Rectal smooth muscle tissue (tissue), 1 donor: Measurements from ENCODE around the gene EZH1.
"Not testable (repeated sequence)": the region's sequence is repeated elsewhere in the genome, so short reads cannot be mapped to it uniquely, and the experiment has no call there.

ENCODE experiments used
- H3K27ac ChIP-seq: one replicate; pipeline ENCODE4 v1.7.0; 2013; ENCODE audit warnings: low read depth, low read length, inconsistent platforms
- H3K27me3 ChIP-seq: one replicate; pipeline ENCODE4 v1.7.0; 2013; ENCODE audit warnings: low read length; ENCODE audit not compliant: control insufficient read depth, insufficient read depth
- H3K36me3 ChIP-seq: one replicate; pipeline ENCODE4 v1.7.0; 2013; ENCODE audit warnings: low read length; ENCODE audit not compliant: control insufficient read depth, insufficient read depth
- H3K4me1 ChIP-seq: one replicate; pipeline ENCODE4 v1.7.0; 2013; ENCODE audit warnings: low read length; ENCODE audit not compliant: control insufficient read depth, insufficient read depth
- H3K4me3 ChIP-seq: one replicate; pipeline ENCODE4 v1.7.0; 2013; ENCODE audit warnings: low read length
- H3K9ac ChIP-seq: one replicate; pipeline ENCODE4 v1.7.0; 2013; ENCODE audit warnings: low read length

Gene EZH1

DNA sequence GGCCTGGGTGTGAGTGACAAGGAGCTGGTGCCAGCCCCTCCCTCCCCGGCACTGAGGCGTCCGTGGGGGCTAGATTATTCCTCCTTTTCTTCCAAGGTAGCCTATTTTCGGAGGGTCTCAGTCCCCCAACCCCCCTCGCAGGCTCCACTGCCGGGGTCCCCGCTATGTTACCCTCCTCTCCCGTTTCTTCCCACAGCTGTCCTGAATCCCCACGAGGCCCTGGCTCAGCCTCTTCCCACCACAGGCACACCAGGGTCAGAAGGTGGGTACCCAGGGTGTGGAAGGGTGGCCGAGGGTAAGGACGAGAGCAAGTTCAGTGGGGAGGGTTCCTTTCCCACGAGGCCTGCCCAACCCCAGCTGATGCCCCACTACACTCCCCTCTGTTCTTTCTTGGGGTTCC, 16.8 kb upstream of the EZH1 start:
- H3K27ac ChIP-seq = no peak overlapping the region
- peak overlapping the region; percentile 60 for H3K4me3 ChIP-seq
- no peaks in the 10 kb centered on the region for H3K36me3 ChIP-seq
- H3K9ac ChIP-seq = no peak overlapping the region
- no peaks in the 10 kb centered on the region for H3K4me1 ChIP-seq
- peaks cover 11% of the 10 kb centered on the region for H3K27me3 ChIP-seq

DNA sequence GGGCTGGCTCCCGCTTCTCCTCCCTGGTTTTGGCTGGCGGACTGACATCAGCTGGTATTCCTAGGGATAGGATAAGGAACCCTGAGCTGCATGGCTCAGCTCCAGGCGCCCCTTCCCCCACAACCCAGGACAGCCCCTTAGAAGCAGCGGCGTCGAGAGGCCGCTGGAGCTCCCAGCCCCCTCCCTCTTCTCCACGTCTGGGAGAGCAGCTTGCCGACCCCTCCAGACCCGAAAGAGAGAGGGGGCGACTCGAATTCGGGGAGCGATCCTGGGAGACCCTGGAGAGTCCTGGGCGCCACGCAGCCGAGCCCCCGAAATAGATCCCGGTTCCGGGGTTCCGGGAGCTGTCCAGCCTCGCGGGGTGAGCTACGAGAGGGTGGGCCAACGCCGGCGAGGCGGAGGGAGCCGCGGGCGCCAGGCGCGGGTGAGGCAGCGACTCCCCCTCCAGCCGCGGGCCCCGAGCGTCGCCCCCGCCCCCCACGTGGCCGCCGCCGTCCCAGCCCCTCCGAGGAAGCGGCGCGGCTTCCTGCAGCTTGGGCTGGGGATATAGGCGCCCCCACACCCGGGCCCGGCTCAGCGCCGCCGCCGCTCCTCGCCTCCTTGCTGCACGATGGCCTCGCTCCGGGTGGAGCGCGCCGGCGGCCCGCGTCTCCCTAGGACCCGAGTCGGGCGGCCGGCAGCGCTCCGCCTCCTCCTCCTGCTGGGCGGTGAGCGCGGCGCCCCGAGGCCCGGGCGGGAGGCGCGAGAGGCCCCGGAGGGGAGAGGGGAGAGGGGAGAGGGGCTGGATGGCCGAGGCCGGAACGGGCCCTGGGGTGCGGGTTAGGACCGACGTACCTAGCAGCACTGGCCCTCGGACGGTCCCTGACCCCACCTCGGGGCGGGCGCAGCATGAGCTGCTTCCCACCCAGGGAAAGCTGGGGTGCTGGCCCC, 16.1 kb upstream of the EZH1 start, which contains the start of gene RAMP2:
TSS of gene RAMP2 (plus strand) at position 576 of the 930 bp plus-strand sequence. CDS start at position 611, 35 bp downstream.
- Histone ChIP-seq H3K27me3 (peaks cover 11% of the 10 kb centered on the region), H3K4me1 (no peaks in the 10 kb centered on the region), H3K27ac (no peak within 1 kb of the TSS), H3K9ac (no peak within 1 kb of the TSS), H3K36me3 (no peaks in the 10 kb centered on the region), H3K4me3 (peak within 1 kb of the TSS; percentile 60)

DNA sequence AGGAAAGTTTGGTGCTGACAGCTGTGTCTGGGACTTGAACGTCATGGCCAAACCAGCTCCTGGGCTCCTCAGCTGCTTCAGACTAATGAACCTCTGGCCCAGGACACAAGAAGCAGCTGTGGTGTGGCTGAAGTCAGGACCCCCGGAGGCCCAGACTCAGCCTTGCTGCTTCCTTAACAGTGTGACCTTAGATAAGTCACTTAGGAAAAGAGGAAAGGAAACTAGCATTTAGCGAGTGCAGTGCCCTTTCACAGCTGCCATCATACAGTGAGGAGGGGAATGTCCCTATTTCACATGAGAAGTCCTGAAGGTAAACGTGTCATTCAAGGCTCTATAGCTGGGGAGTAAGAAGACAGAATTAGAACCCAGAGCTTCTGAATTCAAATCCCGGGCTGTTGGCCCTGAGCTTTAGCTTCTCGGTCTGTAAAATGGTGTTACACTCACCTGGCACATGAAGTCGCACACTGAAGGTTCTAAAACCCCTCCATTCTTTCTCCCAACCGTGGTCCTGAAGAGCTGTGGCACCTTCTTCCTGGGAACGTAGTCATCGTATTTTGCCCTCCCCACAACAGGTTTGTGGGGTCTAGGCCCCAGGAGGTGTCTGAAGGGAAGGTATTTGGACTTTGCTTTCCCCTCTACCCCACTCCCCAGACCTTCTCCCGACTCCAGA, 15.3 kb upstream of the EZH1 start:
- no peaks in the 10 kb centered on the region for H3K36me3 ChIP-seq
- peaks cover 11% of the 10 kb centered on the region for H3K27me3 ChIP-seq
- H3K9ac ChIP-seq = no peak overlapping the region
- no peak overlapping the region for H3K27ac ChIP-seq
- peak overlapping the region; percentile 60 for H3K4me3 ChIP-seq
- H3K4me1 ChIP-seq = no peaks in the 10 kb centered on the region

DNA sequence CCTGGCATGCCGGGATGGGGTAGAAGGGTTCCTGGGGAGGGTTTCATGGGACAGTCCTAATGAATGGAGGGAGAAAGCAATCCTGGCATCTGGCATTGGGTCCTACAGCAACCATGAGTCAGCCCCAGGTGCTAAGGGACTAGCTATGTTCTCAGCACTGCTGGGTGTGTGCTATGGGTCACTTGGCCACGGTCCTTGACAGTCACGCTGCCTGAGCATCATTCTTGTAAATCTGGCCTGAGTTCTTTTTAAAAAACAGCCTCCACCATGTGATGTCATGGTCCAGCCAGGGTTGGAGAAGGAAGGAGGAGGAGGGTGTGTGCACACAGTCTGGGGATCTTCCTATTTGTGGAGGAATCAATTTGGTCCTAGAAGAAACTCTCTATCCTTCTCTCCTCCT, 9.9 kb upstream of the EZH1 start:
- no peak overlapping the region for H3K27ac ChIP-seq
- no peaks in the 10 kb centered on the region for H3K4me1 ChIP-seq
- H3K36me3 ChIP-seq = no peaks in the 10 kb centered on the region
- H3K27me3 ChIP-seq = no peaks in the 10 kb centered on the region
- H3K9ac ChIP-seq = no peak overlapping the region
- H3K4me3 ChIP-seq = no peak overlapping the region

DNA sequence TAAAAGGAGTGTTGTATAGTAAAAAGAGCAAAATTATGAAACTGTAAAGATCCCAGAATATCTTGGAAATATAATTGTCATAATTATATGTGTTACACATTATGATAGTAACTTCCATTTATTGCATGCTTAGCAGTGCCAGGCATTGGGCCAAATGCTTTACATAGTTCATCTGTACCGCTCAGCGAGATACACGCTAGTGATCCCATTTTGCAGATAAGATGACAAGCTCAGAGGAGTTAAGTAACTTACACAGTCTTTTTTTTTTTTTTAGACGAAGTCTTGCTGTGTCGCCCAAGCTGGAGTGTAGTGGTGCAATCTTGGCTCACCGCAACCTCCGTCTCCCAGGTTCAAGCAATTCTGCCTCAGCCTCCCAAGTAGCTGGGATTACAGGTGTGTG, 6.8 kb upstream of the EZH1 start:
- no peak overlapping the region for H3K27ac ChIP-seq
- no peak overlapping the region for H3K4me3 ChIP-seq
- H3K36me3 ChIP-seq = no peaks in the 10 kb centered on the region
- no peak overlapping the region for H3K9ac ChIP-seq
- no peaks in the 10 kb centered on the region for H3K4me1 ChIP-seq
- H3K27me3 ChIP-seq = no peaks in the 10 kb centered on the region

DNA sequence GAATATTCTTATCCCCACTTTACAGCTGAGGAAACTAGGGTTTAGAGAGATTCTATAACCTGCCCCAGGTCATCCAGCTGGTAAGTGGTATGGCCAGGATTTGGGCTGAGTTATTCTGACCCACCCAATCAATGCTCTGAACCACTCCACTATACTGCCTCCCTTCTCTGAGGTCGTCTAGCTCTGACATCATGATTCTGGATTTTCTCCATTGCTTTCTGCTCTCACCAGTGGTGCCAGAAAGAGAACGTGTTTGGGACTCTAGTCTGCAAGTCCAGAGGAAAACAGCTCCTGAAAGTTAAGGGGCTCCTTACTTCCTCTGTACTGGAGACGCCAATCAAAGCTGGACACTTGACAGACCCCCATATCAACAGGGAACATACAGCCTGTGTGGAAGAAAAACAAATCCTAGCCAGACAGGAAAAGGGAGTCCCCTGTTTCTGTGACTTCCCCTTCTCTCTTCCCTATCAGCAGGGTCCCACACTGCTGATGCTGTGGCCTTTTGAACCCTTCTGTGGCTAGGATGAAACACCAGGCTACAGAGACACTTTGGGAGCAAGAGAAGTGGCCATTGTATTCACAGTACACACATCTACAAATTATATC, 6.0 kb upstream of the EZH1 start:
- Histone ChIP-seq H3K4me3 (no peak overlapping the region), H3K27me3 (no peaks in the 10 kb centered on the region), H3K36me3 (no peaks in the 10 kb centered on the region), H3K9ac (no peak overlapping the region), H3K4me1 (no peaks in the 10 kb centered on the region), H3K27ac (no peak overlapping the region)

DNA sequence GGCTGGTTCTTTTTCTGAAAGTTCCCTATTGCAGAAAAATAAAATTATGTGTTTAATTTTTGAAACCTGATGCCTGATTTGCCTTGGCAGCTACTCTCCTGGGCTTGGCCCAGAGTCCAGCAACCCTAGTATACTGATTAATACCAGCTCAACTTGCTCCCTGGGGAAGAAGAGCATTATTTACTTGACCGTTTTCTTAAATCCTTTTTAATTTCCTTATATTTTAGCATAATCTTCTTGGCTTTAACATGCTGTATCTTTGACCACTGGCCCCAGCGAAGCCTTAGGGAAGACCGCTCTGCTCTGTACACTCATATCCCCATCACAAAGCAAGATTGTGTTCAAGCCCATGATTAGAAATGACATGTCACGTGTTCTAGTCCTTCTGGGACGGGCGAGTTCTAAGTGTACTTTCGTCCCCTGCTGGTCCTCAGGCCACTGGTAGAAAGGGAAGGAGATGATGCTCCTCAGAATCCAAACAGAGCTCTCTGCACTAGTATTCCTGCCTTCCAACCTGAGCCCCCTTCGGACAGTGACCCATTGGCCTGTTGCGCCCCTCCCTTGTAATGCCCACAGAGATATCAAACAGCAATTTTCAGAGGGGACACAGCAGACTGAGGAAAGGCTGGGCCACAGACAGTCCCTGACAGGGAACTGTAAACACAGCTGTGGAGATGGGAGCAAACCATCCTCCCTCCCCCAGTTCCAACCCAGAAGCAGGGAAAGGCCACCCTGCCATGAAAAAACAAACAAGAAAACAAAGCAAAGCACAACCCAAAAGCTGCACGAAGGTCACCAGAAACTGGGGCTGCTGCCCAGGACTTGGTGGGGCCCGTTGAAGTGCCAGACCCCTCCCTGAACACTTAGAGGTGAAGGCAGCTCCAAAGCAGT, 4.3 kb upstream of the EZH1 start:
- no peak overlapping the region for H3K4me3 ChIP-seq
- peaks cover 2% of the 10 kb centered on the region for H3K4me1 ChIP-seq
- H3K27me3 ChIP-seq = no peaks in the 10 kb centered on the region
- no peak overlapping the region for H3K9ac ChIP-seq
- H3K36me3 ChIP-seq = no peaks in the 10 kb centered on the region
- no peak overlapping the region for H3K27ac ChIP-seq

DNA sequence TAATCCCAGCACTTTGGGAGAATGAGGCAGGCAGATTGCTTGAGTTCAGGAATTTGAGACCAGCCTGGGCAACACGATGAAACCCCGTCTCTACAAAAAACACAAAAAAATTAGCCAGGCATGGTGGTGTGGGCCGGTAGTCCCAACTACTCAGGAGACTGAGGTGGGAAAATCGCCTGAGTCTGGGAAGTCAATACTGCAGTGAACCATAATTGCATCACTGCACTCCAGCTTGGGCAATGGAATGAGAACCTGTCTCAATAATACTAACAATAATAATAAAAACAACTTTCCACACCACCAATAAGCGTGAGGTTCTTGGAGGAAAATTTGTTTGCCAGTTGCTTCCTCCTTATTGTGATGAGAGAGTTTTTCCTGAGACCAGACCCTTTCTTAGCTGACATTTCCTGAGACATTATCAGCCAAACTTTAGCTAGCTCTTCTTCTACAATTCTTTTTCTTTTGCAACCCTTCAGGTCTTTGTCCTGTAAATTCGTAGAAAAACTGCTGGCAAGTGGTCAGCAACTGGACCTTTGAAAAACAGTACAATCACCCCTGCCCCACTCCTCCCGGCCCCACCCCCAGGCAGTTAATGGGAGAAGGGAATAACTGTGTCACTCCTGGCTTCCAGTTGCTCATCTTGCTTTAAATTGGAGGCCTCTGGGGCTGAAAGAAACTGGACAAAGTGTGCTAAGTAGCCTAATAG, 3.5 kb upstream of the EZH1 start:
- H3K4me1 ChIP-seq = peaks cover 6% of the 10 kb centered on the region
- no peak overlapping the region for H3K9ac ChIP-seq

DNA sequence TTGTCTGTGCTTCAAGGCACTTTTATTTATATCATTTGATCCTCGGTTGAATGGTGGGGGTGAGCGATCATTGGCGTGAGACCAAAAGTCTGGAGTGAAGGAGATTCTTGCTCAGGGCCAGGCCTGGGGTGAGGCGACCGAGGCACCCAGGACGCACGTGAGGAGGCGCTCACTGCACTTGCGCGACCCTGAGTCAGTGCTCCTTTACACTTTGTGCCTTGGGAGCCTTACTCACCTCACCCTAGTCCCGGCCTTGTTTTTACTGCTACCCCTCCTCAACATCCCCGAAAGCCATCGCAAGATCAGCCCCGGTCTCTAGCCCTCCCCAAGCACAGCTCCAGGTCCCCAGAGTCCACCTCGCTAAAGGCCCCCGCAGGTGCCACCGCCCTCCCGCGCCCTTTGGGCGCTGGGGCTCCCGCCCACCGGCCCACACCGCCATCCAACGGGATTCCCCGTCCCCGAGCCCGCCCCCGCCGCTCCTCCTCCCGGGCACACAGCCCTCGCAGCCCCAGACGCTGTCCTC, 496 bp downstream of the EZH1 start:
- H3K4me1 ChIP-seq = peaks cover 6% of the 10 kb centered on the region
- no peaks in the 10 kb centered on the region for H3K36me3 ChIP-seq
- peak overlapping the region; percentile 81 for H3K9ac ChIP-seq
- H3K27me3 ChIP-seq = no peaks in the 10 kb centered on the region
- peak overlapping the region; percentile 92 for H3K27ac ChIP-seq
- peak overlapping the region; percentile 88 for H3K4me3 ChIP-seq

More for the DNA sequence above, 3.5 kb upstream of the EZH1 start:
- Histone ChIP-seq H3K27ac (no peak overlapping the region), H3K36me3 (no peaks in the 10 kb centered on the region), H3K27me3 (no peaks in the 10 kb centered on the region), H3K4me3 (no peak overlapping the region)

DNA sequence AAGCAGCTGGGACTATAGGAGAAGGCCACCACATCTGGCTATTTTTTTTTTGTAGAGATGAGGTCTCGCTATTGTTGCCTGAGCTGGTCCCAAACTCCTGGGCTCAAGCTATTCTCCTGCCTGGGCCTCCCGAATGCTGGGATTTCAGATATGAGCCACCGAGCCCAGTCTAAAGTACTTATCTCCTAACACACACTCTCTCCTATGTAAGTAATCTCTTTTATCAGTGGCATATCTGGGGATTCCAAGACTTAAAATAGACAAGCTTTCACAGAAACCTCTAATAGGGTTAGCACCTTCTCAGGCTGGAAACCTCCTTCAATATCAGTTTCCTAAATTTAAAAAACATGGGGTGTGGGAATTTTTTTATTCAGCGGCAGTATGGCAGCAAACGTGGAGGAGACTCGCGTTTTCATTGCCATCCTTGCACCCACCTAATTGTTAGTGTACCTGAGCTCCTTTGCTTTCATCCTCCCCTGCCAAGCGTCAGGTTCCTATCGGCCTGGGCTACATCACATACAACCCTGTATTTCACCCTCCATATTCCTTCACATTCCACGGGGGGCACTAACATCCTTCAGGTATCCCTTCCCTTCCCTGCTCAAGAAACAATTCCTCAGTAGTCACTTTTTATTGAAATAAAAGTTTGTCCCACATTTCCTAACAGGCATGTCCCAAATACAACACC, 1.1 kb downstream of the EZH1 start:
- H3K4me3 ChIP-seq = peak overlapping the region; percentile 88
- no peak overlapping the region for H3K9ac ChIP-seq
- H3K27me3 ChIP-seq = no peaks in the 10 kb centered on the region

DNA sequence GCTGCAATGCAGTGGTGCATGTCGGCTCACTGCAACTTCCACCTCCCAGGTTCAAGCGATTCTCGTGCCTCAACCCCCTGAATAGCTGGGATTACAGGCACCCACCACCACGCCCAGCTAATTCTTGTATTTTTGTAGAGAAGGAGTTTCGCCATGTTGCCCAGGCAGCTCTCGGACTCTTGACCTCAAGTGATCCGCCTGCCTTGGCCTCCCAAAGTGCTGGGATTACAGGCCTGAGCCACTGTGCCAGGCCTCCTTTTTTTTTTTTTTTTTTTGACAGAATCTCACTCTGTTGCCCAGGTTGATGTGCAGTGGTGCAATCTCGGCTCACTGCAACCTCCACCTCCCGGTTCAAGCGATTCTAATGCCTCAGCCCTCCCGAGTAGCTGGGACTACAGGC, 1.9 kb downstream of the EZH1 start:
- H3K27ac ChIP-seq, H3K27me3 ChIP-seq, H3K36me3 ChIP-seq, H3K4me3 ChIP-seq, H3K9ac ChIP-seq, H3K4me1 ChIP-seq: not testable (repeated sequence)

More for the DNA sequence above, 1.1 kb downstream of the EZH1 start:
- no peaks in the 10 kb centered on the region for H3K36me3 ChIP-seq
- peaks cover 6% of the 10 kb centered on the region for H3K4me1 ChIP-seq
- peak overlapping the region; percentile 92 for H3K27ac ChIP-seq
